GM12878 (cell line): Measurements from ENCODE around the gene ETV6. TPM values are rescaled to one million over a fixed set of nuclear protein-coding genes. Genes with fewer than 3 reads are reported as not detected.

Source experiments
- ASH2L ChIP-seq: fragments of 300-600, 200-600 bp; sonication (generic); IDR thresholded peaks from 2 replicates; pipeline ENCODE4 v1.6.1; 2017; ENCODE audit warnings: low read depth, mild to moderate bottlenecking, borderline replicate concordance
- CBX3 ChIP-seq: fragments of 200-600 bp; sonication (generic); IDR thresholded peaks from 2 replicates; pipeline ENCODE4 v1.6.1; 2016; ENCODE audit warnings: low read depth, borderline replicate concordance
- CEBPB ChIP-seq, 2 experiments: fragments of 150-350 bp in 1 of 2; IDR thresholded peaks; 2 replicates each; pipeline ENCODE4 v1.6.1; 2012 to 2014; ENCODE audit warnings: low read depth in 2 of 2, low read length in 2 of 2, borderline replicate concordance in 1 of 2, inconsistent platforms in 1 of 2
- ESRRA ChIP-seq: IDR thresholded peaks from 2 replicates; pipeline ENCODE4 v1.6.1; 2012; ENCODE audit warnings: mild to moderate bottlenecking, low read length, improper control_type of control experiment
- ETV6 ChIP-seq, 2 experiments: fragments of 450-650 bp in 1 of 2; IDR thresholded peaks in 1 of 2; conservative IDR thresholded peaks in 1 of 2; 2 replicates each; pipeline ENCODE4 v1.6.1; 2014; ENCODE audit warnings: antibody characterized with exemption in 1 of 2, borderline replicate concordance in 1 of 2, low read depth in 1 of 2, mild to moderate bottlenecking in 1 of 2, moderate library complexity in 1 of 2
- FOXM1 ChIP-seq: IDR thresholded peaks from 2 replicates; pipeline ENCODE4 v1.6.1; 2012; ENCODE audit warnings: low read depth, mild to moderate bottlenecking, inconsistent platforms, low read length, moderate library complexity
- HSF1 ChIP-seq: fragments of 150-350 bp; IDR thresholded peaks from 2 replicates; pipeline ENCODE4 v1.6.1; 2014; ENCODE audit warnings: mild to moderate bottlenecking, low read depth, low read length
- MTA3 ChIP-seq: IDR thresholded peaks from 2 replicates; pipeline ENCODE4 v1.6.1; 2012; ENCODE audit warnings: low read length, inconsistent platforms, borderline replicate concordance
- PAX5 ChIP-seq: IDR thresholded peaks from 2 replicates; pipeline ENCODE4 v1.6.1; 2011; ENCODE audit warnings: low read depth, low read length, borderline replicate concordance
- PAX8 ChIP-seq: fragments of 450-650 bp; IDR thresholded peaks from 2 replicates; pipeline ENCODE4 v1.6.1; 2017; ENCODE audit warnings: mild to moderate bottlenecking, moderate library complexity
- POLR2A ChIP-seq: IDR thresholded peaks from 2 replicates; pipeline ENCODE4 v1.6.1; 2011; ENCODE audit warnings: low read depth, mild to moderate bottlenecking, low read length
- RUNX3 ChIP-seq: IDR thresholded peaks from 2 replicates; pipeline ENCODE4 v1.6.1; 2012; ENCODE audit warnings: low read length, inconsistent platforms
- SIX5 ChIP-seq: IDR thresholded peaks from 2 replicates; pipeline ENCODE4 v1.6.1; 2011; ENCODE audit warnings: mild to moderate bottlenecking, low read depth, low read length, moderate library complexity; ENCODE audit not compliant: severe bottlenecking
- SP1 ChIP-seq: IDR thresholded peaks from one replicate; pipeline ENCODE4 v1.6.1; 2011; ENCODE audit warnings: low read depth, low read length
- SREBF1 ChIP-seq: IDR thresholded peaks from 2 replicates; pipeline ENCODE4 v1.6.1; 2012; ENCODE audit warnings: mild to moderate bottlenecking, low read length
- SREBF2 ChIP-seq: IDR thresholded peaks from 2 replicates; pipeline ENCODE4 v1.6.1; 2012; ENCODE audit warnings: mild to moderate bottlenecking, low read length
- TCF3 ChIP-seq: IDR thresholded peaks from 2 replicates; pipeline ENCODE4 v1.6.1; 2012; ENCODE audit warnings: low read depth, mild to moderate bottlenecking, low read length, borderline replicate concordance; ENCODE audit not compliant: insufficient read depth
- ZNF207 ChIP-seq: fragments of 450-650 bp; IDR thresholded peaks from 2 replicates; pipeline ENCODE4 v1.6.1; 2014; ENCODE audit warnings: antibody characterized with exemption, mild to moderate bottlenecking, borderline replicate concordance
- ZNF24 ChIP-seq: fragments of 450-650 bp; IDR thresholded peaks from 2 replicates; pipeline ENCODE4 v1.6.1; 2017; ENCODE audit warnings: antibody characterized with exemption, mild to moderate bottlenecking
- polyA plus RNA-seq, 11 experiments: library from polyadenylated mRNA; depleted of rRNA in 4 of 11; unstranded in 6 of 11; stranded (reverse) in 5 of 11; fragments of >200 nt; fragmentation: Nextera tagmentation in 4 of 11; fragmentation: Illumina TruSeq in 1 of 11; extraction: Ambion mirVana in 4 of 11; extraction: Trizol in 1 of 11; gene quantifications; 1 replicate in 1 of 11; 2 replicates in 10 of 11; pipeline versions ENCODE4 v1.2.1 to v1.2.3, GENCODE V29; 2011 to 2016; ENCODE audit warnings: inconsistent platforms in 2 of 11, missing spikeins in 2 of 11, low read depth in 1 of 11
- total RNA-seq, 4 experiments: library from RNA; depleted of rRNA in 3 of 4; stranded (reverse); fragments of >200 nt in 3 of 4; fragmentation: Illumina TruSeq in 1 of 4; extraction: Trizol in 1 of 4; gene quantifications; 2 replicates each; pipeline versions ENCODE4 v1.2.1 to v1.2.3, GENCODE V29; 2013 to 2021
- TF ChIP-seq, protein P1 (sequence below): IDR thresholded peaks from 2 replicates; pipeline ENCODE4 v1.6.1; 2011; ENCODE audit warnings: borderline replicate concordance, low read depth, mild to moderate bottlenecking, moderate library complexity, low read length; ENCODE audit not compliant: insufficient read depth, poor library complexity, severe bottlenecking
- TF ChIP-seq, protein P2 (sequence below): IDR thresholded peaks from 2 replicates; pipeline ENCODE4 v1.6.1; 2011; ENCODE audit warnings: borderline replicate concordance, low read depth, mild to moderate bottlenecking, moderate library complexity, mixed read lengths, low read length; ENCODE audit not compliant: insufficient read depth; ENCODE audit errors: extremely low read length
- TF ChIP-seq, protein P3 (sequence below): fragments of 450-650 bp; IDR thresholded peaks from 2 replicates; pipeline ENCODE4 v1.6.1; 2017; ENCODE audit warnings: mild to moderate bottlenecking, moderate library complexity

The ETV6 gene
- total and polyA plus RNA-seq, 10 of the 15 experiments (the other 5 are each of a cell fraction or from before 2014, with no cell fraction given) = 6.6 to 74.8 (median 24.6) TPM

GRCh38 chr12:11653215-11653753 is 3.8 kb downstream of the ETV6 start (continued):
- TF ChIP-seq, protein P1, sequence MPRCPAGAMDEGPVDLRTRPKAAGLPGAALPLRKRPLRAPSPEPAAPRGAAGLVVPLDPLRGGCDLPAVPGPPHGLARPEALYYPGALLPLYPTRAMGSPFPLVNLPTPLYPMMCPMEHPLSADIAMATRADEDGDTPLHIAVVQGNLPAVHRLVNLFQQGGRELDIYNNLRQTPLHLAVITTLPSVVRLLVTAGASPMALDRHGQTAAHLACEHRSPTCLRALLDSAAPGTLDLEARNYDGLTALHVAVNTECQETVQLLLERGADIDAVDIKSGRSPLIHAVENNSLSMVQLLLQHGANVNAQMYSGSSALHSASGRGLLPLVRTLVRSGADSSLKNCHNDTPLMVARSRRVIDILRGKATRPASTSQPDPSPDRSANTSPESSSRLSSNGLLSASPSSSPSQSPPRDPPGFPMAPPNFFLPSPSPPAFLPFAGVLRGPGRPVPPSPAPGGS = peak; percentile 20
- TF ChIP-seq SP1 = no peak
- no peak for TF ChIP-seq TCF3
- TF ChIP-seq ZNF24 = no peak
- TF ChIP-seq, protein P2, sequence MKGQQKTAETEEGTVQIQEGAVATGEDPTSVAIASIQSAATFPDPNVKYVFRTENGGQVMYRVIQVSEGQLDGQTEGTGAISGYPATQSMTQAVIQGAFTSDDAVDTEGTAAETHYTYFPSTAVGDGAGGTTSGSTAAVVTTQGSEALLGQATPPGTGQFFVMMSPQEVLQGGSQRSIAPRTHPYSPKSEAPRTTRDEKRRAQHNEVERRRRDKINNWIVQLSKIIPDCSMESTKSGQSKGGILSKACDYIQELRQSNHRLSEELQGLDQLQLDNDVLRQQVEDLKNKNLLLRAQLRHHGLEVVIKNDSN = no peak
- TF ChIP-seq, protein P3, sequence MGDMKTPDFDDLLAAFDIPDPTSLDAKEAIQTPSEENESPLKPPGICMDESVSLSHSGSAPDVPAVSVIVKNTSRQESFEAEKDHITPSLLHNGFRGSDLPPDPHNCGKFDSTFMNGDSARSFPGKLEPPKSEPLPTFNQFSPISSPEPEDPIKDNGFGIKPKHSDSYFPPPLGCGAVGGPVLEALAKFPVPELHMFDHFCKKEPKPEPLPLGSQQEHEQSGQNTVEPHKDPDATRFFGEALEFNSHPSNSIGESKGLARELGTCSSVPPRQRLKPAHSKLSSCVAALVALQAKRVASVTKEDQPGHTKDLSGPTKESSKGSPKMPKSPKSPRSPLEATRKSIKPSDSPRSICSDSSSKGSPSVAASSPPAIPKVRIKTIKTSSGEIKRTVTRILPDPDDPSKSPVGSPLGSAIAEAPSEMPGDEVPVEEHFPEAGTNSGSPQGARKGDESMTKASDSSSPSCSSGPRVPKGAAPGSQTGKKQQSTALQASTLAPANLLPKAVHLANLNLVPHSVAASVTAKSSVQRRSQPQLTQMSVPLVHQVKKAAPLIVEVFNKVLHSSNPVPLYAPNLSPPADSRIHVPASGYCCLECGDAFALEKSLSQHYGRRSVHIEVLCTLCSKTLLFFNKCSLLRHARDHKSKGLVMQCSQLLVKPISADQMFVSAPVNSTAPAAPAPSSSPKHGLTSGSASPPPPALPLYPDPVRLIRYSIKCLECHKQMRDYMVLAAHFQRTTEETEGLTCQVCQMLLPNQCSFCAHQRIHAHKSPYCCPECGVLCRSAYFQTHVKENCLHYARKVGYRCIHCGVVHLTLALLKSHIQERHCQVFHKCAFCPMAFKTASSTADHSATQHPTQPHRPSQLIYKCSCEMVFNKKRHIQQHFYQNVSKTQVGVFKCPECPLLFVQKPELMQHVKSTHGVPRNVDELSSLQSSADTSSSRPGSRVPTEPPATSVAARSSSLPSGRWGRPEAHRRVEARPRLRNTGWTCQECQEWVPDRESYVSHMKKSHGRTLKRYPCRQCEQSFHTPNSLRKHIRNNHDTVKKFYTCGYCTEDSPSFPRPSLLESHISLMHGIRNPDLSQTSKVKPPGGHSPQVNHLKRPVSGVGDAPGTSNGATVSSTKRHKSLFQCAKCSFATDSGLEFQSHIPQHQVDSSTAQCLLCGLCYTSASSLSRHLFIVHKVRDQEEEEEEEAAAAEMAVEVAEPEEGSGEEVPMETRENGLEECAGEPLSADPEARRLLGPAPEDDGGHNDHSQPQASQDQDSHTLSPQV = peak; percentile 17
- no peak for TF ChIP-seq SREBF1
- no peak for TF ChIP-seq FOXM1
- TF ChIP-seq ESRRA = no peak
- no peak for TF ChIP-seq PAX5
- TF ChIP-seq ETV6 (conservative IDR thresholded peaks at IDR 0.05 in 1 of 2, IDR thresholded peaks at IDR 0.05 in 1 of 2; ENCODE audit: borderline replicate concordance in 1 of 2, low read depth in 1 of 2) = peak in 1 of 2 experiments; percentile 40; a peak in 1 of 4 replicates
- TF ChIP-seq SREBF2 = no peak
- TF ChIP-seq ASH2L = no peak
- no peak for TF ChIP-seq MTA3
- TF ChIP-seq SIX5 = no peak
- TF ChIP-seq CBX3 = no peak
- no peak for TF ChIP-seq PAX8
- no peak; a peak in 1 of 4 replicates for TF ChIP-seq CEBPB (IDR thresholded peaks at IDR 0.05; ENCODE audit: borderline replicate concordance in 1 of 2, low read depth in 2 of 2, low read length in 2 of 2)
- no peak; the same call in 1 of the 2 replicates for TF ChIP-seq ZNF207
- no peak for TF ChIP-seq HSF1
- peak; percentile 50; the same call in 1 of the 2 replicates for TF ChIP-seq POLR2A
- TF ChIP-seq RUNX3 = peak; percentile 77
